Measurements from ENCODE around the gene SLC25A21.

- no peak for TF ChIP-seq EZH2phosphoT487 (conservative IDR thresholded peaks at IDR 0.05; ENCODE audit: low read length)
- TF ChIP-seq, protein P1, sequence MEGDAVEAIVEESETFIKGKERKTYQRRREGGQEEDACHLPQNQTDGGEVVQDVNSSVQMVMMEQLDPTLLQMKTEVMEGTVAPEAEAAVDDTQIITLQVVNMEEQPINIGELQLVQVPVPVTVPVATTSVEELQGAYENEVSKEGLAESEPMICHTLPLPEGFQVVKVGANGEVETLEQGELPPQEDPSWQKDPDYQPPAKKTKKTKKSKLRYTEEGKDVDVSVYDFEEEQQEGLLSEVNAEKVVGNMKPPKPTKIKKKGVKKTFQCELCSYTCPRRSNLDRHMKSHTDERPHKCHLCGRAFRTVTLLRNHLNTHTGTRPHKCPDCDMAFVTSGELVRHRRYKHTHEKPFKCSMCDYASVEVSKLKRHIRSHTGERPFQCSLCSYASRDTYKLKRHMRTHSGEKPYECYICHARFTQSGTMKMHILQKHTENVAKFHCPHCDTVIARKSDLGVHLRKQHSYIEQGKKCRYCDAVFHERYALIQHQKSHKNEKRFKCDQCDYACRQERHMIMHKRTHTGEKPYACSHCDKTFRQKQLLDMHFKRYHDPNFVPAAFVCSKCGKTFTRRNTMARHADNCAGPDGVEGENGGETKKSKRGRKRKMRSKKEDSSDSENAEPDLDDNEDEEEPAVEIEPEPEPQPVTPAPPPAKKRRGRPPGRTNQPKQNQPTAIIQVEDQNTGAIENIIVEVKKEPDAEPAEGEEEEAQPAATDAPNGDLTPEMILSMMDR (IDR thresholded peaks at IDR 0.05; ENCODE audit: insufficient read depth, low read length, poor library complexity, severe bottlenecking) = no peak
These were observed 508.7 kb downstream of the SLC25A21 start for GRCh38 chr14:36663404-36664321.

Measured in SU-DHL-6 (cell line).